Ramos (cell line): ENCODE measurements around the gene SLC41A3.
"Not testable (repeated sequence)": the region's sequence is repeated elsewhere in the genome, so short reads cannot be mapped to it uniquely, and the experiment has no call there.

Experiments used
- in situ Hi-C: fragments of 300-500 bp; cut with MboI; formaldehyde crosslinking; loops from one replicate; pipeline ENCODE4 v1.14.3; 2022; ENCODE audit warnings: low sequenced_read_pairs; ENCODE audit not compliant: unreplicated experiment

Gene SLC41A3

GRCh38 chr3:126056681-126057500, 27.0 kb downstream of the SLC41A3 start:
- in situ Hi-C loops, result no loop called here

GRCh38 chr3:126056088-126056487, 27.8 kb downstream of the SLC41A3 start:
- in situ Hi-C loops, result no loop called here

- in situ Hi-C loops, result no loop called here
Measured at GRCh38 chr3:126054870-126055269, 29.1 kb downstream of the SLC41A3 start.

GRCh38 chr3:126053949-126054569, 29.9 kb downstream of the SLC41A3 start:
- in situ Hi-C loops, result no loop called here

- in situ Hi-C loops, result no loop called here
Measured at GRCh38 chr3:126053513-126053912, 30.4 kb downstream of the SLC41A3 start.

- in situ Hi-C loops, result no loop called here
Measured at GRCh38 chr3:126052196-126053058, 31.5 kb downstream of the SLC41A3 start.

GRCh38 chr3:126051741-126052140, 32.2 kb downstream of the SLC41A3 start:
- in situ Hi-C loops, result no loop called here

- in situ Hi-C loops, result no loop called here
Measured at GRCh38 chr3:126051234-126051633, 32.7 kb downstream of the SLC41A3 start.

GRCh38 chr3:126050626-126051025, 33.3 kb downstream of the SLC41A3 start:
- in situ Hi-C loops, result no loop called here

GRCh38 chr3:126050050-126050392, 33.9 kb downstream of the SLC41A3 start:
- in situ Hi-C loops, result no loop called here

GRCh38 chr3:126049289-126050049, 34.5 kb downstream of the SLC41A3 start:
- in situ Hi-C loops, result no loop called here

GRCh38 chr3:126040386-126040785, 43.5 kb downstream of the SLC41A3 start:
- in situ Hi-C loops, result no loop called here

GRCh38 chr3:126039870-126040269, 44.1 kb downstream of the SLC41A3 start:
- in situ Hi-C loops, result no loop called here

GRCh38 chr3:126038791-126039190, 45.1 kb downstream of the SLC41A3 start:
- in situ Hi-C loops, result not testable (repeated sequence)

- in situ Hi-C loops, result no loop called here
Measured at GRCh38 chr3:126036056-126036549, 47.8 kb downstream of the SLC41A3 start.

- in situ Hi-C loops, result no loop called here
Measured at GRCh38 chr3:126035362-126036050, 48.4 kb downstream of the SLC41A3 start.

GRCh38 chr3:126034481-126035361, 49.2 kb downstream of the SLC41A3 start:
- in situ Hi-C loops, result no loop called here

GRCh38 chr3:126033765-126034164, 50.2 kb downstream of the SLC41A3 start:
- in situ Hi-C loops, result no loop called here
